ENCODE measurements around the gene USP37.
"Not testable (repeated sequence)": the region's sequence is repeated elsewhere in the genome, so short reads cannot be mapped to it uniquely, and the experiment has no call there.

USP37 gene

DNA sequence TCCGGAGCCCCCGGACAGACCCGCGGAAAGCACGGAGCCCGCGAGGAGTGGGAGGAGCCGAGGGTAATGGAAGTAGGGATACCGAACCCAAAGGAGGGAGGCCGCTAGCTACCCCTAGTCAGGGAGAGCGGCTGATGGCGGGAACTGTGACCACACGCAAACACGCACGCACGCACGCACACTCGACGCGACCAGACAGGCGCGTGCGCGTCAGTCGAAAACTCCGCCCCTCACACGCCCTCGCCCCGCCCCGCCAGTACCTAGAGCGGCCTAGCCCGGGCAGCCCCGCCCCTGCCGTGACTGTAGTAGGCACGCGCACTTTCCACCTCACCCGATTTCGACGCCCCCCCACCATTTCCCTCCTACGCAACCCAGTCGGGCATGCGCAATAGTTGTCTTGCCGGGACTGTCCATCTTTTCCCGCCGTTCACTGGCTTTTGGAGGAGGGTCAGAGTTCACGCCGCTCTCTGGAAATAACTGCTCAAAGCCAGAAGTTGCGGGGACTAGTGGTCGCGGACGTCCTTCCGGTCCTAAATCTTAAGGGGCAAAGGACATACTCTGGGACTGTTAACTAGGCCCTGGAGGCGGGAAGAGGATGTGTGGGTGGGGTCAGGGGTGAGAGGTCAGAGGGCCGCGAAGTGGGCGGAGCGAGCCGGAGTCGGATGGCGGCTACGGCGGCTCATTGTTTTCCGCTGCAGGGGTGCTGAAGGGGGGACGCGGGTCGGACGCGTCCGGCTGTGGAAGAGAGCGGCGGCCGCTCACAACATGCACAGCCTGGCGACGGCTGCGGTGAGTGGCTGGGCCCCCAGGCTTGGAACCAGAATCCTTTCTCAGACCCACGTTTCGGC, at the start of gene USP37, which contains the start of gene CNOT9:
TSS of gene USP37 (minus strand) at position 162 of the 848 bp plus-strand sequence. CDS start 9,698 bp downstream, outside the sequence.
TSS of gene CNOT9 (plus strand) at position 650 of the 848 bp plus-strand sequence. CDS start at position 766, 116 bp downstream.
- peak; percentile 100 for DNase-seq (ENCODE audit: low read depth in 2 of 2)

DNA sequence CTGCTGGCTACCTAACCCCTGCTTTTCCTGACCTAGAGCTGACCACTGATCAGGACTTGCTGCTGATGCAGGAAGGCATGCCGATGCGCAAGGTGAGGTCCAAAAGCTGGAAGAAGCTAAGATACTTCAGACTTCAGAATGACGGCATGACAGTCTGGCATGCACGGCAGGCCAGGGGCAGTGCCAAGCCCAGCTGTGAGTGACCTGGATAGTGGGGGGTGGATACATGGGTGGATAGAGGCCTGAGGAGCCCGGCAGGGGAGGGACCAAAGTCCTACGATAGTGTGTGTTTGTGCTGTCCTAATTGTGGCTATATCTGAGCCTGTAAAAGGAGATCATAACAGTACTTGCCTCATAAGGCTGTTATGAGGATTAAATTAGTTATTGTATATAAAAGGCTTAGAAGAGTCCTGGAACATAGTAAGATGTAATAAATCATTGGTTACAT, 47.7 kb upstream of the USP37 start:
- no peak for DNase-seq (ENCODE audit: low read depth in 2 of 2)

GRCh38 chr2:218607436-218608115, 39.4 kb upstream of the USP37 start, which contains the start of gene PLCD4:
Gene PLCD4 (plus strand): TSS chr2:218607899. CDS start chr2:218615740, 7,841 bp downstream.
- DNase-seq (ENCODE audit: low read depth in 2 of 2): no peak

DNA sequence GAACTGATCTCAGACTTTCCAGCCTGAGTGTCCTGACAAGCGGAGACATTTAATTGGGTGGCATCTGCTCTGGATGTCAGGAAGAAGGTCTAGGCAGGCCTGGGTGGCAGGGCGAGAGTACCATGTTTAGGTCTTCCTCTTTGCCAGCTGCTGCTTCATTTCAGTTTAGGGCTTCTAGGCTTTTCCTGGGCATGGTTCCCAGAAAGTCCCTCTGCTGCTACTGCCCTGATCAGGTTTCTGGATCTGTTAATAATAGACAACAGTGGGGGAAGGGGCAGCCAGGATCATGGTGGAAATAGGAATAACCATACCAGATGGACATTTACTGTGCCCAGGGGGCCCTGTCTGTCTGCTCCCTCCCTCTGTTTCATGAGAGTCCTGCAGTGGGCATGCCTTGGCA, 37.3 kb upstream of the USP37 start:
- no peak for DNase-seq (ENCODE audit: low read depth in 2 of 2)

DNA sequence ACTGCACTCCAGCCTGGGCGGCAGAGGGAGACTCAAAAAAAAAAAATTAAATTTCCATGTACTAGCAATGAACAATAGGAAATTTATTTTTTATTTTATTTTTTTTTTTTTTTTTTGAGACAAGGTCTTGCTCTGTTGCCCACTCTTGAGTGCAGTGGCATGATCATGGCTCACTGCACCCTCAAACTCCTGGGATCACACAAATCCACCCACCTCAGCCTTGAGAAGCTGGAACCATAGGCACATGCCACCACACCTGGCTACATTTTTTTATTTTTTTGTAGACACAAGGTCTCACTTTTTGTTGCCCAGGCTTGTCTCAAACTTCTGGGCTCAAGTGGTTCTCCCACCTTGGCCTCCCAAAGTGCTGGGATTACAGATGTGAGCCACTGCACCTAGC, 17.4 kb upstream of the USP37 start:
- DNase-seq (ENCODE audit: low read depth in 2 of 2): no peak

DNA sequence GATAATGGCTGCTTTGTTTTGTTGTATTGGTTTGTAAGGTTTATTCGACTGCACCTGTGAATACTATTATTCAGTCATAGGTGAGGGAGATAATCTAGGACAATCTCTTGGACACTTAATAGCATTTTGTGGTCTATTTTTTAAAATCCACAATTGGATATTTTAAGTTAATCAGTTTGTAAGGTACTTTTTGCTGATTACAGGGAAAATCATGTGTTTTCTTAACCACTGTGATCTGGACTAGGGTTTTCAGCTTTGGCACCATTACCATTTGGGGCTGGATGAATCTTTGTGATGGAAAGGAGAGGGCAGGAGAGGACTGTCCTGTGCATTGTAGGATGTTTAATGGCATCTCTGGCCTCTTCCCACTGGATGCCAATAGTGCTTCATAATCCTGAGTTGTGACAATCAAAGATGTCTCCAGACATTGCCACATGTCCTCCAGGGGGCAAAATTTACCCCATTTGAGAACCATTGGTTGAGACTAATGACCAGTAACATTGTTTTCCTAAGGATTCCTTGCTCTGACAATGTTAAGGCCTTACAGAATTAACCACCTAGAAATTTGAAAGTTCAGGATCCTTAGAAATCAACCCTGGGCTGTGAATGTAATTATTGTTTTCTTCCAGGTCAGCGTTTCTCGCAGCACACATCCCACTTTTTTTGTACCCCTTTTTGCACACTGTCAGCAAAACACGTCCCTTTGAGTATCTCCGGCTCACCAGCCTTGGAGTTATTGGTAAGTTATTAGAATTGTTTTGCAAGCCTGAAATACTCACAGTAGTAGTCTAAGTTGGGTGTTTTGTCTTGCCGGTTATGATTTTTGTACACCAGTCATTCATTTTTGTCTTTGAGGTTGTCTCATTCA, 16.1 kb upstream of the USP37 start:
- no peak for DNase-seq (ENCODE audit: low read depth in 2 of 2)

GRCh38 chr2:218582076-218582475, 13.9 kb upstream of the USP37 start:
- no peak for DNase-seq (ENCODE audit: low read depth in 2 of 2)

- no peak for DNase-seq (ENCODE audit: low read depth in 2 of 2)
Measured at GRCh38 chr2:218578272-218578877, 10.2 kb upstream of the USP37 start.

DNA sequence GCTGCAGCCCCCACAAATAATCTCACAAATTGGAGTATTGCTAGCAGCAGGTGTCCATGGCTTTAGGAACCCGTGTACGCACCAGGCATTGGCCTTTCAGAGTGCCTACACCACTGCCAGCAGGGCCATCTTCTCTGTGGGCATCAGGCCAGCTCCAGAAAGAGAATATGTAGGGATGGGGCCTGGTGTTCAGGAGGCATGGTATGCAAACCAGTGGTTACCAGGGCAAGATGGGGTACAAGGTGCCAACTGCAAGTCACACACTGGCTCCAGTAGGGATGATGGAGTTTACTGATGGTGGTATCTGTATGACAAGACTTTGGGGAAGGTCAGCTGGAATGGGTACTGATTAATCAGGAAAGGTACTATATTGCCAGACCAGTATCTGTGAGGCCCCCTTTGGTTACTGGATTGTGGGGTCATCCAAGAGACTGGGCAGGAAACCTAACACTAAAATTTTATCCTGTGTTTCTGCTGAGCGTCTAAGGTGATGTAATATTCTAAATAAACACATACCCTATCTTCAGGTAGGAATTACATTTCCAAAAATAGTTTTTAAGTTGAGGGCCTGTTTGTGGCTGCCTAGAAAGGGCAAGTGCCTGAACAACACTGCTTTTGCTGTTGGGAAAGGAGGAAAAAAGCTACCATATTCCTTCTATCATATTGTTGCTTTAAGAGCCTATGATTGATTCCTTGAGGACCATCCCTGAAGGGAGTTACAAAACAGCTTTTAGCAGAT, 9.5 kb upstream of the USP37 start:
- DNase-seq (ENCODE audit: low read depth in 2 of 2): no peak

DNA sequence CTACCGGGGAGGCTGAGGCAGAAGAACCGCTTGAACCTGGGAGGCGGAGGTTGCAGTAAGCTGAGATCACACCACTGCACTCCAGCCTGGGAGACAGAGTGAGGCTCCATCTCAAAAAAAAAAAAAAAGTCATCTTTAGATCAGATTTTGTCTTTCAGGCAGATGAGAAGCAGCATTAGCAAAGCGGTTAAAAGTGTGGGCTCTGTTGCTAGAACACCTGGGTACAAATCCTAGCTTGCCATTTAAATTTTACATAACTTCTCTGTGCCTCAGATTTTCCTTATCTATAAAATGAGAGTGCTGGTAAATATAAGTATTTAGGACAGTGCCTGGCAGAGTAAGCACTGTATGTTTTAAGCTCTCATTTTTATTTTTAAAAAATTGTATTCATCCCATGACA, 8.7 kb upstream of the USP37 start:
- no peak for DNase-seq (ENCODE audit: low read depth in 2 of 2)

DNA sequence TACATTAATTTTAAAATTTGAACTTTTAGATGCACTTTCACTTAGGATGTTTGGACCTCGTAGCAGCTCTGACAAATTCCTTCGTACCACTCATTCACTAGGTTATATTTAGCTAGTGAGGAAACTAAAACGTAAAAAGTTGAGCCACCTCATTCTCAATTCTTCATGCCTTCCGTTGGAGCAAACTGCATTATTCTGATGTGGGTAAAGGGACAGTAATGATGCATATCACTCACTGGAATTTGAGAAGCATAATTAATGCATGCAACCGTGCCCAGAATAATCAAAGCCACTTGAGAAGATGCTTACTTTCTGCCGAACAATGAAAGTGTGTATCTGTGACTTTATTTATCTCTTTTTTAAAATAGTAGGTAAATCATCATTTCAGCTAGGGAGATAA, 2.7 kb upstream of the USP37 start:
- no peak for DNase-seq (ENCODE audit: low read depth in 2 of 2)

DNA sequence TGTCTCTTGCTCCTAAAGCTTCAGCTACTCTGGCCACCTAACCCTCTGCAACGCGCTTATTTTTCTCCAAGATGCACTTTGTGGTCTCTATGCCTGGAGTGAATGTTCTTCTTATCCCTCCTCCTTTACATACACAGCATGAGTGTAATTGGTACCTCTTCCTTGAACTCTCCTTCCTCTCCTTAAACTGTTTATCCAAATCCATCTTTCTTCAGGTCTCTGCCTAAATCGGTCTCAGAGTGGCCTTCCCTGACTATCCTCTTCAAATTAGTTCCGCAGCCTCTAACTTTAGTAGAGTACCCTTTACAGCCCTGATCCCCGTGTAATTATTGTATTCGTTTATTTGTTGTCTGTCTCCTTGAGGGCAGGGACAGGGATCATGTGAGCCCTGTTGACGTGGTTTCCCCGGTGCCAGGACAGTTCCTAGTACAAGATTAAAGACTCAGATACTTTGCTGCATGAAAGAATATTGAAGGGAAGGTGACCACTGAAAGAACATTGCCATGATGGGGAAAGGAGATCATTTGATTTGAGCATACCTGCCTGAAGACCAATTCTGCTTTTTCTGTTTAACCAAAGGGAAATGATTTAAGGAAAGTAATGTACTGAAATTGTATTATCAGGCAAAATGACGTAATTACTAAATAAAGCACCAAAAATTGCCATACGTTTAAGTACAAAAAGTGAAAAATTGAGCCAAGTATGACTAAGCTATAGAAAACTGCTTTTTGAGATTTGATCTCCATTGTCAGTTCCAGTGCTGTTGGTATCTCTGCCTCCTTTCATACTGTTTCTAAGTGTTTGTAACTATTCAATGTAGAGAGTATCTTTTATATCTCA, 1.7 kb upstream of the USP37 start:
- no peak for DNase-seq (ENCODE audit: low read depth in 2 of 2)

GRCh38 chr2:218569038-218569431, 884 bp upstream of the USP37 start:
- peak; percentile 36 to 46 for DNase-seq (ENCODE audit: low read depth in 2 of 2)

DNA sequence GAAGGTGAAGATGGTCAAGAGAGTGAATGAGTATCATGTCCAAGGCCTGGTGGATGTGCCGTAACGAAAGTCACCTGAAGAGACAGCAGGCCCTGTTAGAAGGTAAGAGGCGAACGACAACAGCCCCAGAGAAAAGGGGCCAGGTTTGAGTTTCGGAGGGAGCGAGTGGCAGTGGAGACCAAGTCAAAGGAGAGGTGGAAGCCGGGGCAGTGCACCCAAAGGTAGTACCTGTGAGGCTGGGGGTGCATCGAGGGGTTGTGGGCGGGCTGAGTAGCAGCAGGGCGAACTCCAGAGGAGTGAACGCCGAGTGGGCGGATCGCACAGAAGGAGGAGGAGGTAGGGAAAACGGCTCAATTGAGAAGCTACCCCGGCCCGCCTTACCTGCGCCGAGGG, 358 bp downstream of the USP37 start:
- DNase-seq (ENCODE audit: low read depth in 2 of 2): peak; percentile 55 to 61

DNA sequence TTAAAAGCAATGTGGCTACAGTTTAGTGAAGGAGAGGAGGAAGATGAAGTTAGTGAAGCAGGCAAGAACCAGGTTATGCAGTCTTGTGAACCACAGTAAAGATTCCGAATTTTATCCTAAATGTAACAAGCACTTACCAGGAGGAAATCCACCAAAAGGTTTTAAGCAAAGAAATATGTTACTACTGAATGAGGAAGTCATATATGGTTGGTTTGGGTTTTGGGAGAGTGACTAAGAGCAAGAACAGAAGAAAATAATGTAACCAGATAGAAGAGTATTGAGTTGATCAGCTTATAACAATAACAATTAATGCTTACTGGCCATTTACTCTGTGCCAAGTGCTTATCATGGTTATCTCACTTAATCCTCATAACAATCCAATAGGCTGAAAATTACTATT, 1.9 kb downstream of the USP37 start:
- DNase-seq (ENCODE audit: low read depth in 2 of 2): no peak

DNA sequence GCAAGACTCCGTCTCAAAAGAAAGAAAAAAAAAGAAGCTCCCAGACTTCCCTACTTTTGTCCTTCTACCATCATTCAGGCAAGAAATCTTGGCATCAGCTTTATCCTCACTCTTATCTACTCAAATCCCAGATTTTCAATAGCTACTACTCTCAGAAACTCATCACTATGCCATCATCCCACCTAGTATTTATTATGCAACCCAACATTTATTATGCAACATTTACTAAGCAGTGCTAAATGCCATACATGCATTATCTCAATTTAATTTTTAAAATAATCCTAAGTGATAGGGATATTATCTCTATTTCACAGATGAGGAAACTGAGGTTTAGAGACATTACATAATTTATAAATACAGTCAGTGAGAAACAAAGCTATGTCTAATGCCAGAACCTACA, 4.1 kb downstream of the USP37 start:
- no peak for DNase-seq (ENCODE audit: low read depth in 2 of 2)

DNA sequence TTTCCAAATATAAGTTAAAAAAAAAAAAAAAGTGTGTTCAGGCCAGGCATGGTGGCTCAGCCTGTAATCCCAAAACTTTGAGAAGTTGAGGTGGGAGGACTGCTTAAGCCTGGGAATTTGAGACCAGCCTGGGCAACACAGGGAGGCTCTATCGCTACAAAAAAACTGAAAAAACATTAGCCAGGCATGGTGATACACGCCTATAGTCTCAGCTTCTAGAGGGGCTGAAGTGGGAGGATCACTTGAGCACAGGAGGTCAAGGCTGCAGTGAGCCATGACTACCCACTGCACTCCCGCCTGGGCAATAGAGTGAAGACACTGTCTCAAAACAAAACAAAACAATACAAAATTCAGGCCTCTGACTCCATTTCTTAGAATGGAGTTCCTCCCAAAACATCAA, 9.2 kb downstream of the USP37 start:
- no peak for DNase-seq (ENCODE audit: low read depth in 2 of 2)

DNA sequence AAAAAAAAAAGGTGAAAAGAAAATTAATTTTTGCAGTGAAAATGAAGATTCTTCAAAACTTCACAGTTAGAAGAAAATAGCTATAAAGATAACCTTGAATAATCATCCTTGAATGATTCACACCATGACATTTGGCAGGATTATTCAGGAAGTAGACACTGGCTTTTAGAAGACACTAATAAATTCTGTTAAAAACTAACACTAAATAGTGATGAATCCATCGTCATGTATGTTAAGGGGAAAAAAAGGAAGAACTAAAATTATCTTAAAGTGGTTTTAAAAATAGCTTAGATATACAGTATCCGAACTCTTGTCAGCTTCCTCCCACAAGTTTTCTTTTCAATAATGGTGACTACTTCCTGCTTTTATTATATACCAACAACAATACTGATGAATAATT, 10.2 kb downstream of the USP37 start:
- no peak for DNase-seq (ENCODE audit: low read depth in 2 of 2)

DNA sequence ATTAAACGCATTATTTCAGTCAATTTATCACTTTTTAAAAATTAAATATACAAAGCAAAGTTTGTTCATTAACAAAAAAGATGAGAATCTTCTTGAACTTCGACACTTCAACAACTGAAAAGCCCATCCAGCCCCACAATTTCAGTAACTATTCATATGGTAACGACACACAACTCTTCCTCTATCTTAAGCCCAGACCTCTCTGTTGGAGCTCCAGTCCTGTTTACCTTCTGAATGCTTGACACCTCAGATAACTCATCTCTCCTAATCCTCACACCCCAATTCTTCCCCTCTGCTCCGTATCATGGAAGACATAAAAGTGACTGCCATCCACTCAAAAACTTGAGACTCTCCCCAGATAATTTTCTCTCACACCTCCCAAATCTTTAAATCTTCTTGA, 12.6 kb downstream of the USP37 start:
- DNase-seq (ENCODE audit: low read depth in 2 of 2): no peak

- DNase-seq (ENCODE audit: low read depth in 2 of 2): not testable (repeated sequence)
Measured at GRCh38 chr2:218554225-218554624, 13.9 kb downstream of the USP37 start.

Data from stimulated activated CD4-positive, alpha-beta T cell treated with anti-CD3 and anti-CD28 coated beads, Interleukin-1b, Interleukin-23, amount 100 ng/mL, for 4 hours (primary cell).